Measurements from ENCODE around the gene DBF4B. TPM values are rescaled to one million over a fixed set of nuclear protein-coding genes. Genes with fewer than 3 reads are reported as not detected.

DBF4B gene
- total RNA-seq, 1 experiment from 2014 or later, result 32.9 TPM

DNA sequence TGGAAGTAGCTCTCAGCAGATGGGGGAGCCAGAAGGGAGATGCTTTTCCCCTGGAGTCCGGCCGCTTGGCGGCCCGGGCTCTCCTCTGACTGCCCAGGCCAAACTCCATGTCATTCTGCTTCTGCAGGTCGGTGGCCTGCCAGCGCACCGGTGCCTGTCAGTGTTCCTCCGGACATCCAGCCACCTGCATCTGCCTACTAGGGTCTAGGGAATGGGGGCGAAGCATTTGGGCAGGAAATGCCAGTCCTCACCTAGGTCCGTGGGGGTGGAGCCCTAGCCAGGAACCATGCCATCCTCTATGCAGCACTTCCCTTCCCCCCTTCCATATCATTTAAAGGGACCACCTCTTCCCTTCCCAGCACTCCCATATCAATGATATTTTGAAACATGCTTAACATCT is 87.5 kb downstream of the DBF4B start:
- H3K4me3 Mint-ChIP-seq, result no peak overlapping the region
- H3K4me1 Mint-ChIP-seq, result peaks cover 22% of the 10 kb centered on the region
- ATAC-seq, result no peak
- TF ChIP-seq, protein P1, sequence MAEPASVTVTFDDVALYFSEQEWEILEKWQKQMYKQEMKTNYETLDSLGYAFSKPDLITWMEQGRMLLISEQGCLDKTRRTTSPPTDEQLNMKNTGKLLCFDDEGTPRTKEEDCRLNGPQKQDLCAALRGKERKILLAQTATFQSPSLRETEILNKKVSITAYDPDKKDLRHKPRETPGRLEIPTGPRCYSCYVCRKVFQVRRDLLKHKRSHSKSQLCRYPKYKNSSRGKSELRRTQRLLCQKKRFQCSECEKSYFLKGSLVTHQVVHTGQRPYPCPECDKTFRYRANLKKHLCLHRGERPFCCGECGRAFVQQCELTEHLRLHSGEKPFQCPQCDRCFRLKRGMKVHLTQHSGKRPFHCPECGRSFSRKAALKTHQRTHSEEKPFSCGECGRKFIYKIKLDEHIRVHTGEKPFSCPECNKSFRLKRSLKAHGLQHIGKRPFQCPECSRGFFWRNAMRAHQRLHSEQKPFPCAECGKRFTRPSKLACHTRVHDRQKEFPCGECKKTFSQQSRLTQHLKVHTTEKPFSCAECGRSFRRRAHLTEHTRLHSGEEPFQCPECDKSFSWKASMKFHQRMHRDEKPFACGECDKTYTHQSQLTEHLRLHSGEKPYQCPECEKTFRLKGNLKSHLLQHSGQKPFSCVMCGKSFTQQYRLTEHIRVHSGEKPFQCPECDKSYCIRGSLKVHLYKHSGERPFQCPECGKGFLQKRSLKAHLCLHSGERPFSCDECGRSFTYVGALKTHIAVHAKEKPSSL (CRISPR knock-in tag; conservative IDR thresholded peaks at IDR 0.05), result no peak
- TF ChIP-seq GTF2I (CRISPR knock-in tag; conservative IDR thresholded peaks at IDR 0.05) (no peak), SOX15 (CRISPR knock-in tag; IDR thresholded peaks at IDR 0.05) (no peak), FOXK1 (CRISPR knock-in tag; IDR thresholded peaks at IDR 0.05) (no peak), TCF7 (CRISPR knock-in tag; IDR thresholded peaks at IDR 0.05; ENCODE audit: low read depth) (no peak), ZBTB21 (CRISPR knock-in tag; IDR thresholded peaks at IDR 0.05; ENCODE audit: borderline replicate concordance) (no peak), ZNF317 (CRISPR knock-in tag; IDR thresholded peaks at IDR 0.05; ENCODE audit: borderline replicate concordance, low read depth) (no peak), EMX1 (CRISPR knock-in tag; IDR thresholded peaks at IDR 0.05) (no peak)
- TF ChIP-seq, protein P2, sequence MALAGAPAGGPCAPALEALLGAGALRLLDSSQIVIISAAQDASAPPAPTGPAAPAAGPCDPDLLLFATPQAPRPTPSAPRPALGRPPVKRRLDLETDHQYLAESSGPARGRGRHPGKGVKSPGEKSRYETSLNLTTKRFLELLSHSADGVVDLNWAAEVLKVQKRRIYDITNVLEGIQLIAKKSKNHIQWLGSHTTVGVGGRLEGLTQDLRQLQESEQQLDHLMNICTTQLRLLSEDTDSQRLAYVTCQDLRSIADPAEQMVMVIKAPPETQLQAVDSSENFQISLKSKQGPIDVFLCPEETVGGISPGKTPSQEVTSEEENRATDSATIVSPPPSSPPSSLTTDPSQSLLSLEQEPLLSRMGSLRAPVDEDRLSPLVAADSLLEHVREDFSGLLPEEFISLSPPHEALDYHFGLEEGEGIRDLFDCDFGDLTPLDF (CRISPR knock-in tag; IDR thresholded peaks at IDR 0.05), result no peak
- TF ChIP-seq, protein P3, sequence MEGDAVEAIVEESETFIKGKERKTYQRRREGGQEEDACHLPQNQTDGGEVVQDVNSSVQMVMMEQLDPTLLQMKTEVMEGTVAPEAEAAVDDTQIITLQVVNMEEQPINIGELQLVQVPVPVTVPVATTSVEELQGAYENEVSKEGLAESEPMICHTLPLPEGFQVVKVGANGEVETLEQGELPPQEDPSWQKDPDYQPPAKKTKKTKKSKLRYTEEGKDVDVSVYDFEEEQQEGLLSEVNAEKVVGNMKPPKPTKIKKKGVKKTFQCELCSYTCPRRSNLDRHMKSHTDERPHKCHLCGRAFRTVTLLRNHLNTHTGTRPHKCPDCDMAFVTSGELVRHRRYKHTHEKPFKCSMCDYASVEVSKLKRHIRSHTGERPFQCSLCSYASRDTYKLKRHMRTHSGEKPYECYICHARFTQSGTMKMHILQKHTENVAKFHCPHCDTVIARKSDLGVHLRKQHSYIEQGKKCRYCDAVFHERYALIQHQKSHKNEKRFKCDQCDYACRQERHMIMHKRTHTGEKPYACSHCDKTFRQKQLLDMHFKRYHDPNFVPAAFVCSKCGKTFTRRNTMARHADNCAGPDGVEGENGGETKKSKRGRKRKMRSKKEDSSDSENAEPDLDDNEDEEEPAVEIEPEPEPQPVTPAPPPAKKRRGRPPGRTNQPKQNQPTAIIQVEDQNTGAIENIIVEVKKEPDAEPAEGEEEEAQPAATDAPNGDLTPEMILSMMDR (IDR thresholded peaks at IDR 0.05), result no peak
- DNase-seq (ENCODE audit: low spot score), result no peak
- H3K9me3 Mint-ChIP-seq, result no peaks in the 10 kb centered on the region
- POLR2A ChIA-PET, result no interaction called here
- CTCF ChIA-PET, result no interaction called here
- H3K27me3 Mint-ChIP-seq (ENCODE audit: low read depth), result no peaks in the 10 kb centered on the region
- peaks cover 10% of the 10 kb centered on the region; the same call in 1 of the 2 replicates for H3K36me3 Mint-ChIP-seq
- peak overlapping the region; percentile 73 for H3K27ac Mint-ChIP-seq

DNA sequence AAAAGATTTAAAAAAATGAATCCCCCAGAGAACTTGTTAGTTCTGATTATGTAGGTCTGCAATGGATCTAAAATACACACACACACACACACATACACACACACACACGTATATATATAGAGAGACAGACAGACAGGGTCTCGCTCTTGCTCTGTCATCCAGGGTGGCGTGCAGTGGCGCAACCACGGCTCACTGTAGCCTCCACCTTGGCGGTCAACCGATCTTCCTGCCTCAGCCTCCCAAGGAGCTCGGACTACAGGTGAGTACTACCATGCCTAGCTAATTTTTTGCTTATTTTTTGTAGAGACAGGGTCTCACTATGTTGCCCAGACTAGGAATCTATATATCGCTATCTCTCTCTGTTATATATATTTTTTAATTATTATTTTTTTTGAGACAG is 88.3 kb downstream of the DBF4B start:
- Mint-ChIP-seq H3K4me1 (peaks cover 22% of the 10 kb centered on the region), H3K36me3 (peaks cover 18% of the 10 kb centered on the region), H3K9me3 (no peaks in the 10 kb centered on the region), H3K27me3 (ENCODE audit: low read depth) (no peaks in the 10 kb centered on the region), H3K27ac (peak overlapping the region; percentile 23; the same call in 1 of the 2 replicates), H3K4me3 (no peak overlapping the region)
- CTCF ChIA-PET, result interaction anchor here (1.6 to 3.9 kb wide), 2 partner anchors 16 to 21 kb away, joined by 5 to 22 read pairs; no protein-coding TSS in a partner anchor
- TF ChIP-seq SMAD4 (CRISPR knock-in tag; IDR thresholded peaks at IDR 0.05) (no peak), JUN (CRISPR knock-in tag; IDR thresholded peaks at IDR 0.05) (no peak), ZNF423 (CRISPR knock-in tag; IDR thresholded peaks at IDR 0.05) (no peak), MYBL2 (CRISPR knock-in tag; IDR thresholded peaks at IDR 0.05) (no peak), NFE2L1 (CRISPR knock-in tag; IDR thresholded peaks at IDR 0.05) (no peak), FOXJ3 (CRISPR knock-in tag; IDR thresholded peaks at IDR 0.05; ENCODE audit: borderline replicate concordance) (no peak), ZNF317 (CRISPR knock-in tag; IDR thresholded peaks at IDR 0.05; ENCODE audit: borderline replicate concordance, low read depth) (no peak), CBFB (CRISPR knock-in tag; IDR thresholded peaks at IDR 0.05; ENCODE audit: low read depth) (no peak), NR3C1 (CRISPR knock-in tag; conservative IDR thresholded peaks at IDR 0.05; ENCODE audit: low read depth) (no peak)
- TF ChIP-seq, protein P4, sequence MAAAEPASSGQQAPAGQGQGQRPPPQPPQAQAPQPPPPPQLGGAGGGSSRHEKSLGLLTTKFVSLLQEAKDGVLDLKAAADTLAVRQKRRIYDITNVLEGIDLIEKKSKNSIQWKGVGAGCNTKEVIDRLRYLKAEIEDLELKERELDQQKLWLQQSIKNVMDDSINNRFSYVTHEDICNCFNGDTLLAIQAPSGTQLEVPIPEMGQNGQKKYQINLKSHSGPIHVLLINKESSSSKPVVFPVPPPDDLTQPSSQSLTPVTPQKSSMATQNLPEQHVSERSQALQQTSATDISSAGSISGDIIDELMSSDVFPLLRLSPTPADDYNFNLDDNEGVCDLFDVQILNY (CRISPR knock-in tag; IDR thresholded peaks at IDR 0.05), result no peak
- TF ChIP-seq, protein P5, sequence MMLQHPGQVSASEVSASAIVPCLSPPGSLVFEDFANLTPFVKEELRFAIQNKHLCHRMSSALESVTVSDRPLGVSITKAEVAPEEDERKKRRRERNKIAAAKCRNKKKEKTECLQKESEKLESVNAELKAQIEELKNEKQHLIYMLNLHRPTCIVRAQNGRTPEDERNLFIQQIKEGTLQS (CRISPR knock-in tag; conservative IDR thresholded peaks at IDR 0.05), result no peak
- TF ChIP-seq, protein P6, sequence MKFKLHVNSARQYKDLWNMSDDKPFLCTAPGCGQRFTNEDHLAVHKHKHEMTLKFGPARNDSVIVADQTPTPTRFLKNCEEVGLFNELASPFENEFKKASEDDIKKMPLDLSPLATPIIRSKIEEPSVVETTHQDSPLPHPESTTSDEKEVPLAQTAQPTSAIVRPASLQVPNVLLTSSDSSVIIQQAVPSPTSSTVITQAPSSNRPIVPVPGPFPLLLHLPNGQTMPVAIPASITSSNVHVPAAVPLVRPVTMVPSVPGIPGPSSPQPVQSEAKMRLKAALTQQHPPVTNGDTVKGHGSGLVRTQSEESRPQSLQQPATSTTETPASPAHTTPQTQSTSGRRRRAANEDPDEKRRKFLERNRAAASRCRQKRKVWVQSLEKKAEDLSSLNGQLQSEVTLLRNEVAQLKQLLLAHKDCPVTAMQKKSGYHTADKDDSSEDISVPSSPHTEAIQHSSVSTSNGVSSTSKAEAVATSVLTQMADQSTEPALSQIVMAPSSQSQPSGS (CRISPR knock-in tag; IDR thresholded peaks at IDR 0.05; ENCODE audit: borderline replicate concordance, low read depth), result no peak
- TF ChIP-seq, protein P7, sequence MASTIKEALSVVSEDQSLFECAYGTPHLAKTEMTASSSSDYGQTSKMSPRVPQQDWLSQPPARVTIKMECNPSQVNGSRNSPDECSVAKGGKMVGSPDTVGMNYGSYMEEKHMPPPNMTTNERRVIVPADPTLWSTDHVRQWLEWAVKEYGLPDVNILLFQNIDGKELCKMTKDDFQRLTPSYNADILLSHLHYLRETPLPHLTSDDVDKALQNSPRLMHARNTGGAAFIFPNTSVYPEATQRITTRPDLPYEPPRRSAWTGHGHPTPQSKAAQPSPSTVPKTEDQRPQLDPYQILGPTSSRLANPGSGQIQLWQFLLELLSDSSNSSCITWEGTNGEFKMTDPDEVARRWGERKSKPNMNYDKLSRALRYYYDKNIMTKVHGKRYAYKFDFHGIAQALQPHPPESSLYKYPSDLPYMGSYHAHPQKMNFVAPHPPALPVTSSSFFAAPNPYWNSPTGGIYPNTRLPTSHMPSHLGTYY (CRISPR knock-in tag; IDR thresholded peaks at IDR 0.05), result no peak
- POLR2A ChIA-PET, result no interaction called here
- DNase-seq (ENCODE audit: low spot score), result no peak
- no peak for ATAC-seq
